Peyer's patch (tissue), 4 donors: ENCODE measurements around the gene BIVM.

Experiments
- POLR2A ChIP-seq, 2 donors: fragments of 450-650 bp; IDR thresholded peaks; one replicate each; pipeline ENCODE4 v1.5.1; 2017; ENCODE audit warnings: antibody characterized with exemption in 2 of 2, mild to moderate bottlenecking in 2 of 2, moderate library complexity in 2 of 2
- TF ChIP-seq, protein P1 (sequence below), 6 experiments: fragments of 450-650 bp in 4 of 6; fragments of 200-600 bp in 2 of 6; sonication (generic) in 1 of 6; IDR thresholded peaks; one replicate each; pipeline ENCODE4 v1.5.1; 2017 to 2019; ENCODE audit warnings: antibody characterized with exemption in 6 of 6, mild to moderate bottlenecking in 3 of 6, moderate library complexity in 1 of 6

DNA sequence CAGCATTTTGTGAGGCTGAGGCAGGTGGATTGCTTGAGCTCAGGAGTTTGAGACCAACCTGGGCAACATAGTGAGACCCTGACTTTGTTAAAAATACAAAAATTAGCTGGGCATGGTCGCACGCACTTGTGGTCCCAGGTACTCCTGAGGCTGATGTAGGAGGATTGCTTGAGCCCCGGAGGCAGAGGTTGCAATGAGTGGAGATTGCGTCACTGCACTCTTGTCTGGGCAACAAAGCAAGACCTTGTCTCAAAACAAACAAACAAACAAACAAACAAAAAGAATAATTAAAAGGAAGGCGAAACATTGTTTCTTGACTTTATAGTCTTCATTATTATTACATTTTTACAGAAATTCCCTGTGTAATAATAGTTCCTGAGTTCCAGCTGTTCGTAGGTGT, 15.9 kb downstream of the BIVM start:
- TF ChIP-seq, protein P1, sequence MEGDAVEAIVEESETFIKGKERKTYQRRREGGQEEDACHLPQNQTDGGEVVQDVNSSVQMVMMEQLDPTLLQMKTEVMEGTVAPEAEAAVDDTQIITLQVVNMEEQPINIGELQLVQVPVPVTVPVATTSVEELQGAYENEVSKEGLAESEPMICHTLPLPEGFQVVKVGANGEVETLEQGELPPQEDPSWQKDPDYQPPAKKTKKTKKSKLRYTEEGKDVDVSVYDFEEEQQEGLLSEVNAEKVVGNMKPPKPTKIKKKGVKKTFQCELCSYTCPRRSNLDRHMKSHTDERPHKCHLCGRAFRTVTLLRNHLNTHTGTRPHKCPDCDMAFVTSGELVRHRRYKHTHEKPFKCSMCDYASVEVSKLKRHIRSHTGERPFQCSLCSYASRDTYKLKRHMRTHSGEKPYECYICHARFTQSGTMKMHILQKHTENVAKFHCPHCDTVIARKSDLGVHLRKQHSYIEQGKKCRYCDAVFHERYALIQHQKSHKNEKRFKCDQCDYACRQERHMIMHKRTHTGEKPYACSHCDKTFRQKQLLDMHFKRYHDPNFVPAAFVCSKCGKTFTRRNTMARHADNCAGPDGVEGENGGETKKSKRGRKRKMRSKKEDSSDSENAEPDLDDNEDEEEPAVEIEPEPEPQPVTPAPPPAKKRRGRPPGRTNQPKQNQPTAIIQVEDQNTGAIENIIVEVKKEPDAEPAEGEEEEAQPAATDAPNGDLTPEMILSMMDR (IDR thresholded peaks at IDR 0.05): no peak
- no peak for TF ChIP-seq POLR2A (IDR thresholded peaks at IDR 0.05)
